Keratinocyte (primary cell): Measurements from ENCODE around the gene CNTNAP1. TPM values are rescaled to one million over a fixed set of nuclear protein-coding genes. Genes with fewer than 3 reads are reported as not detected.

Experiments used
- DNase-seq: peaks from one replicate; pipeline ENCODE4 v3.0.0-alpha.2; 2011; ENCODE audit warnings: low read depth, missing footprints, low spot score
- FAIRE-seq: peaks from 2 replicates; lab custom pipeline; 2011; peaks lifted over from hg19 to GRCh38; lab: Jason Lieb, UNC
- H2AFZ ChIP-seq: 2 replicates; pipeline ENCODE4 v1.6.0; 2012; ENCODE audit warnings: low read length, control low read depth, inconsistent platforms; ENCODE audit not compliant: control insufficient read depth
- H3K27ac ChIP-seq: 2 replicates; pipeline ENCODE4 v1.5.1; 2011; ENCODE audit warnings: low read length; ENCODE audit not compliant: control insufficient read depth, insufficient read depth
- H3K27me3 ChIP-seq: 3 replicates; pipeline ENCODE4 v1.6.0; 2011; ENCODE audit warnings: low read length; ENCODE audit not compliant: control insufficient read depth, insufficient read depth; ENCODE audit errors: extremely low read depth
- H3K36me3 ChIP-seq, 2 experiments: 2 replicates in 1 of 2; 3 replicates in 1 of 2; pipeline ENCODE4 v1.5.1; 2011; ENCODE audit warnings: low read length in 2 of 2, mild to moderate bottlenecking in 1 of 2; ENCODE audit not compliant: control insufficient read depth in 2 of 2, insufficient read depth in 2 of 2; ENCODE audit errors: extremely low read depth in 1 of 2
- H3K4me1 ChIP-seq: 3 replicates; pipeline ENCODE4 v1.5.1; 2011; ENCODE audit warnings: low read length; ENCODE audit not compliant: control insufficient read depth, insufficient read depth; ENCODE audit errors: extremely low read depth
- H3K4me2 ChIP-seq: 3 replicates; pipeline ENCODE4 v1.6.0; 2011; ENCODE audit warnings: low read depth, low read length; ENCODE audit not compliant: control insufficient read depth, insufficient read depth; ENCODE audit errors: extremely low read depth
- H3K4me3 ChIP-seq, 3 experiments: fragments of 200-600 bp in 1 of 3; sonication (generic) in 1 of 3; 2 replicates in 2 of 3; 3 replicates in 1 of 3; pipeline ENCODE4 v1.5.1; 2011 to 2016; ENCODE audit warnings: low read length in 3 of 3, mild to moderate bottlenecking in 3 of 3, control low read depth in 2 of 3, inconsistent platforms in 1 of 3, low read depth in 1 of 3, mixed read lengths in 1 of 3, mixed run types in 1 of 3, moderate library complexity in 1 of 3; ENCODE audit not compliant: control insufficient read depth in 2 of 3, insufficient read depth in 2 of 3; ENCODE audit errors: extremely low read depth in 1 of 3
- H3K79me2 ChIP-seq: 2 replicates; pipeline ENCODE4 v1.6.0; 2012; ENCODE audit warnings: low read length; ENCODE audit not compliant: control insufficient read depth, insufficient read depth
- H3K9ac ChIP-seq: 3 replicates; pipeline ENCODE4 v1.6.0; 2011; ENCODE audit warnings: low read length; ENCODE audit not compliant: control insufficient read depth, insufficient read depth; ENCODE audit errors: extremely low read depth
- H3K9me1 ChIP-seq: 3 replicates; pipeline ENCODE4 v1.6.0; 2011; ENCODE audit warnings: low read length; ENCODE audit not compliant: control insufficient read depth, insufficient read depth; ENCODE audit errors: extremely low read depth
- H3K9me3 ChIP-seq: 2 replicates; pipeline ENCODE4 v1.5.1; 2012; ENCODE audit warnings: low read depth, low read length; ENCODE audit not compliant: control insufficient read depth
- H4K20me1 ChIP-seq: 3 replicates; pipeline ENCODE4 v1.6.0; 2011; ENCODE audit warnings: low read length; ENCODE audit not compliant: control insufficient read depth, insufficient read depth; ENCODE audit errors: extremely low read depth
- EZH2 ChIP-seq: IDR thresholded peaks from one replicate; pipeline ENCODE4 v1.6.1; 2012; ENCODE audit warnings: inconsistent platforms, mild to moderate bottlenecking, low read length, moderate library complexity
- dilution Hi-C: fragments of 300-500 bp; cut with MboI; formaldehyde crosslinking; loops from one replicate; pipeline ENCODE4 v1.7.0; 2020; ENCODE audit warnings: low sequenced_read_pairs; ENCODE audit not compliant: extremely low pct_ligation_motif_present
- polyA plus RNA-seq, 5 experiments: library from polyadenylated mRNA; depleted of rRNA in 3 of 5; stranded (reverse) in 3 of 5; stranded (forward) in 1 of 5; unstranded in 1 of 5; fragments of >200 nt; gene quantifications; 1 replicate in 1 of 5; 2 replicates in 3 of 5; 3 replicates in 1 of 5; pipeline versions ENCODE4 v1.2.1 to v1.2.3, GENCODE V29; 2011 to 2012; ENCODE audit warnings: missing spikeins in 2 of 5, low read depth in 1 of 5, low replicate concordance in 1 of 5
- TF ChIP-seq, protein P1 (sequence below), 3 experiments: IDR thresholded peaks in 1 of 3; conservative IDR thresholded peaks in 1 of 3; optimal IDR thresholded peaks in 1 of 3; 2 replicates in 2 of 3; 3 replicates in 1 of 3; pipeline versions ENCODE3 to v1.5.1; 2011; ENCODE audit warnings: low read length in 3 of 3, mild to moderate bottlenecking in 3 of 3, moderate library complexity in 2 of 3, control low read depth in 1 of 3, inconsistent platforms in 1 of 3; ENCODE audit not compliant: insufficient read depth in 2 of 3; ENCODE audit errors: extremely low read depth in 1 of 3

CNTNAP1 gene
- polyA plus RNA-seq, 1 donor (not counting 4 experiments of a cell fraction or from before 2014, with no cell fraction given): 0.71 TPM

DNA sequence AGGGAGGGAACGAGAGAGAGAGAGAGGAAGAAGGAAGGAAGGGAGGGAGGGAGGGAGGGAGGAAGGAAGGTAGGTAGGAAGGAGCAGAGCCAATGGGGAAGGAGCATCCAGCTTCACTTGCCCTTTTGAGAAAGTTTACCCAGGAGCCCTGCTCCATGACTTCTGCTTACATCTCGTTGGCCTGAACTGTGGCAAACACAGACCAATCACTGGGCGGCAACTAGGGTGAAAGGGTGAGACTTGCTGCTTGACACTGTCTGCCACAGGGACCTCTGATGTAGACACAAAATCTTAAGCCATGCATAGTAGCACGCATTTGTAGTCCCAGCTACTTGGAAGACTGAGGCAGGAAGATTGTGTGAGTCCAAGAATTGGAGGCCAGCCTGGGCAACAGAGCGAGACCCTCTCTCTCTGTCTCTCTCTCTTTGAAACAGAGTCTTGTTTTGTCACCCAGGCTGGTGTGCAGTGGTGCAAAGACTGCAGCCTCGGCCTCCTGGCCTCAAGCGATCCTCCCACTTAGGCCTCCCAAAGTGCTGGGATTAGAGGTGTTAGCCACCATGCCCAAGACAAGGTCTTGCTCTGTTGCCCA lies 42.7 kb upstream of the CNTNAP1 start:
- no peak for FAIRE-seq
- dilution Hi-C loops: no loop called here

DNA sequence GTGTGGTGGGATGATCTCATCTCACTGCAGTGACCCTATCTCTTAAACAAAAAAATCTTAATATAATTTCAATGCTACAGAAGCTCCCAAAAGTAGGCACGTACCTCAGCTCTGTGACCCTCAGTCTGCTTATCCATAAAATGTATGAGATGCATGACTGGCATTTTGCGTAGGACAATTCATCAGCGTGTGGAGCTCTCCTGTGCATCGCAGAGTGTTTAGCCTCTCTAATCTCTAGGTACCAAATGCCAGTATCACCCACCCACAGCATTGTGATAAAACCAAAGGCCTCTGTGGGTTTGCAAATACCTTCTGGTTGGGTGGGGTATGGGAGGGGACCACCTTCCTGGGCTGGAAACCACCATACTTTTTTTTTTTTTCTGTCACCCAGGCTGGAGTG lies 42.2 kb upstream of the CNTNAP1 start:
- DNase-seq (no peak), FAIRE-seq (no peak)
- dilution Hi-C loops: no loop called here
- Histone ChIP-seq H3K4me1 (no peaks in the 10 kb centered on the region), H3K27ac (no peak overlapping the region), H2AFZ (no peak overlapping the region), H3K4me3 (no peak overlapping the region), H3K9ac (no peak overlapping the region), H4K20me1 (no peaks in the 10 kb centered on the region), H3K4me2 (no peak overlapping the region), H3K9me3 (no peaks in the 10 kb centered on the region), H3K79me2 (no peaks in the 10 kb centered on the region), H3K36me3 (no peaks in the 10 kb centered on the region), H3K27me3 (no peaks in the 10 kb centered on the region), H3K9me1 (no peaks in the 10 kb centered on the region)
- TF ChIP-seq EZH2: no peak
- TF ChIP-seq, protein P1, sequence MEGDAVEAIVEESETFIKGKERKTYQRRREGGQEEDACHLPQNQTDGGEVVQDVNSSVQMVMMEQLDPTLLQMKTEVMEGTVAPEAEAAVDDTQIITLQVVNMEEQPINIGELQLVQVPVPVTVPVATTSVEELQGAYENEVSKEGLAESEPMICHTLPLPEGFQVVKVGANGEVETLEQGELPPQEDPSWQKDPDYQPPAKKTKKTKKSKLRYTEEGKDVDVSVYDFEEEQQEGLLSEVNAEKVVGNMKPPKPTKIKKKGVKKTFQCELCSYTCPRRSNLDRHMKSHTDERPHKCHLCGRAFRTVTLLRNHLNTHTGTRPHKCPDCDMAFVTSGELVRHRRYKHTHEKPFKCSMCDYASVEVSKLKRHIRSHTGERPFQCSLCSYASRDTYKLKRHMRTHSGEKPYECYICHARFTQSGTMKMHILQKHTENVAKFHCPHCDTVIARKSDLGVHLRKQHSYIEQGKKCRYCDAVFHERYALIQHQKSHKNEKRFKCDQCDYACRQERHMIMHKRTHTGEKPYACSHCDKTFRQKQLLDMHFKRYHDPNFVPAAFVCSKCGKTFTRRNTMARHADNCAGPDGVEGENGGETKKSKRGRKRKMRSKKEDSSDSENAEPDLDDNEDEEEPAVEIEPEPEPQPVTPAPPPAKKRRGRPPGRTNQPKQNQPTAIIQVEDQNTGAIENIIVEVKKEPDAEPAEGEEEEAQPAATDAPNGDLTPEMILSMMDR (optimal IDR thresholded peaks at IDR 0.05 in 1 of 3, IDR thresholded peaks at IDR 0.05 in 1 of 3, conservative IDR thresholded peaks at IDR 0.05 in 1 of 3; ENCODE audit: extremely low read depth in 1 of 3, insufficient read depth in 2 of 3, low read length in 3 of 3): no peak

More for the DNA sequence above, 42.7 kb upstream of the CNTNAP1 start:
- Histone ChIP-seq H3K9me3 (no peaks in the 10 kb centered on the region), H3K36me3 (no peaks in the 10 kb centered on the region), H3K4me2 (no peak overlapping the region), H3K4me1 (no peaks in the 10 kb centered on the region), H3K4me3 (no peak overlapping the region), H3K27me3 (no peaks in the 10 kb centered on the region), H3K27ac (no peak overlapping the region), H3K9ac (no peak overlapping the region), H3K9me1 (no peaks in the 10 kb centered on the region), H3K79me2 (no peaks in the 10 kb centered on the region), H4K20me1 (no peaks in the 10 kb centered on the region), H2AFZ (no peak overlapping the region)
- DNase-seq: no peak
- TF ChIP-seq, protein P1 (optimal IDR thresholded peaks at IDR 0.05 in 1 of 3, IDR thresholded peaks at IDR 0.05 in 1 of 3, conservative IDR thresholded peaks at IDR 0.05 in 1 of 3; ENCODE audit: extremely low read depth in 1 of 3, insufficient read depth in 2 of 3, low read length in 3 of 3): no peak
- no peak for TF ChIP-seq EZH2
